HepG2 (cell line): Measurements from ENCODE around the gene KIFAP3. TPM values are rescaled to one million over a fixed set of nuclear protein-coding genes. Genes with fewer than 3 reads are reported as not detected.

Experiments
- ATAC-seq: fragments of 200-7000 bp; cut with Tn5 transposase; 3 replicates; pipeline ENCODE4 v1.9.1; 2020; ENCODE audit warnings: mild to moderate bottlenecking, moderate library complexity
- BruUV-seq: library from RNA; stranded (reverse); fragments of 400-500 nt; replicated peaks from 2 replicates; lab custom pipeline; 2021; lab: Mats Ljungman, UMichigan
- CTCF ChIA-PET: fragments of 300-600 bp; formaldehyde crosslinking; extraction: SDS; loops from one replicate; lab custom pipeline; 2021; ENCODE audit warnings: low total read pairs, inconsistent platforms, low intra/inter-chr PET ratio; lab: Yijun Ruan, JAX
- POLR2A ChIA-PET: fragments of 350-600 bp; sonication (Branson Sonifier 250); formaldehyde crosslinking; loops from one replicate; lab custom pipeline; 2020; ENCODE audit warnings: antibody characterized with exemption, inconsistent platforms; lab: Yijun Ruan, JAX
- DNase-seq: peaks from one replicate; pipeline ENCODE4 v3.0.0-alpha.2; 2015; ENCODE audit warnings: low spot score
- FAIRE-seq: peaks from 3 replicates; lab custom pipeline; 2011; peaks lifted over from hg19 to GRCh38; lab: Jason Lieb, UNC
- H2AFZ ChIP-seq: one replicate; pipeline ENCODE4 v1.6.1; 2011; ENCODE audit warnings: low read length, inconsistent platforms
- H3K27ac ChIP-seq: fragments of 300-600 bp; 3 replicates; pipeline ENCODE4 v1.8.0; 2011; ENCODE audit warnings: mixed run types, mild to moderate bottlenecking, mixed read lengths, low read length, inconsistent platforms; ENCODE audit not compliant: insufficient read depth; ENCODE audit errors: extremely low read length
- H3K27me3 ChIP-seq, 2 experiments: fragments of 200-600 bp in 1 of 2; 2 replicates in 1 of 2; 3 replicates in 1 of 2; pipeline versions ENCODE4 v1.6.0 to v1.8.0; 2011; ENCODE audit warnings: low read length in 2 of 2, mild to moderate bottlenecking in 2 of 2, moderate library complexity in 2 of 2, inconsistent platforms in 1 of 2; ENCODE audit not compliant: insufficient read depth in 2 of 2, control insufficient read depth in 1 of 2
- H3K36me3 ChIP-seq, 2 experiments: fragments of 200-600 bp in 1 of 2; replicated peaks in 1 of 2; 2 replicates in 1 of 2; 3 replicates in 1 of 2; pipeline versions ENCODE4 v1.5.1 to v1.8.0; 2011; ENCODE audit warnings: low read length in 2 of 2, inconsistent platforms in 1 of 2; ENCODE audit not compliant: insufficient read depth in 2 of 2, control insufficient read depth in 1 of 2
- H3K4me1 ChIP-seq: 2 replicates; pipeline ENCODE4 v1.5.1; 2012; ENCODE audit warnings: low read length, inconsistent platforms; ENCODE audit not compliant: insufficient read depth
- H3K4me2 ChIP-seq: 2 replicates; pipeline ENCODE4 v1.6.0; 2011; ENCODE audit warnings: low read depth, low read length, inconsistent platforms
- H3K4me3 ChIP-seq, 3 experiments: fragments of 200-600 bp in 1 of 3; sonication (generic), shearing (Covaris generic) in 1 of 3; replicated peaks in 1 of 3; 2 replicates each; pipeline ENCODE4 v1.5.1; 2011 to 2016; ENCODE audit warnings: low read length in 3 of 3, inconsistent platforms in 2 of 3, low read depth in 2 of 3, mild to moderate bottlenecking in 2 of 3, control low read depth in 1 of 3, mixed read lengths in 1 of 3; ENCODE audit not compliant: insufficient read depth in 1 of 3
- H3K79me2 ChIP-seq: one replicate; pipeline ENCODE4 v1.6.1; 2011; ENCODE audit warnings: low read length, inconsistent platforms; ENCODE audit not compliant: insufficient read depth
- H3K9ac ChIP-seq: 2 replicates; pipeline ENCODE4 v1.6.0; 2011; ENCODE audit warnings: mild to moderate bottlenecking, low read depth, low read length, inconsistent platforms; ENCODE audit not compliant: insufficient read depth
- H3K9me3 ChIP-seq: 2 replicates; pipeline ENCODE4 v1.5.1; 2012; ENCODE audit warnings: mild to moderate bottlenecking, low read length
- H4K20me1 ChIP-seq: 2 replicates; pipeline ENCODE4 v1.6.0; 2011; ENCODE audit warnings: inconsistent platforms, mild to moderate bottlenecking, low read length, moderate library complexity; ENCODE audit not compliant: insufficient read depth
- CEBPB ChIP-seq: IDR thresholded peaks from 2 replicates; pipeline ENCODE4 v1.6.1; 2011; ENCODE audit warnings: low read depth, low read length, improper control_type of control experiment, borderline replicate concordance
- HNF4A ChIP-seq: sonication (generic); formaldehyde crosslinking; IDR thresholded peaks from 2 replicates; pipeline ENCODE4 v1.4.0; 2020; ENCODE audit warnings: missing genetic modification reagents
- MIXL1 ChIP-seq: IDR thresholded peaks from 2 replicates; pipeline ENCODE4 v1.6.1; 2016
- NR2F2 ChIP-seq: IDR thresholded peaks from 2 replicates; pipeline ENCODE4 v1.6.1; 2012; ENCODE audit warnings: low read depth, inconsistent platforms, borderline replicate concordance
- RARA ChIP-seq: IDR thresholded peaks from 2 replicates; pipeline ENCODE4 v1.6.1; 2016; ENCODE audit warnings: missing genetic modification reagents, missing compliant biosample characterization
- REXO4 ChIP-seq: sonication (generic); formaldehyde crosslinking; IDR thresholded peaks from 2 replicates; pipeline ENCODE4 v1.8.0; 2022; ENCODE audit warnings: missing genetic modification reagents, mild to moderate bottlenecking, borderline replicate concordance
- SMARCE1 ChIP-seq: fragments of 450-650 bp; IDR thresholded peaks from 2 replicates; pipeline ENCODE4 v1.6.1; 2017; ENCODE audit warnings: borderline replicate concordance
- TARDBP ChIP-seq: sonication (generic); formaldehyde crosslinking; IDR thresholded peaks from 2 replicates; pipeline ENCODE4 v1.8.0; 2022; ENCODE audit warnings: mild to moderate bottlenecking, missing genetic modification reagents
- TBX3 ChIP-seq: fragments of 450-650 bp; IDR thresholded peaks from 2 replicates; pipeline ENCODE4 v1.6.1; 2017; ENCODE audit warnings: antibody characterized with exemption, mild to moderate bottlenecking, inconsistent platforms, borderline replicate concordance
- ZBTB7A ChIP-seq: sonication (generic); formaldehyde crosslinking; IDR thresholded peaks from 2 replicates; pipeline ENCODE4 v1.8.0; 2022; ENCODE audit warnings: mild to moderate bottlenecking, missing genetic modification reagents
- ZNF660 ChIP-seq: sonication (generic); formaldehyde crosslinking; IDR thresholded peaks from 2 replicates; pipeline ENCODE4 v1.5.1; 2020; ENCODE audit warnings: mild to moderate bottlenecking, low read depth, missing genetic modification reagents, borderline replicate concordance
- in situ Hi-C: cut with HindIII; loops from 2 replicates; pipeline ENCODE4 v1.10.0; 2017; ENCODE audit warnings: low pct_unique_long_range_greater_than_20kb; ENCODE audit not compliant: extremely low pct_ligation_motif_present
- intact Hi-C: fragments of 100-400 bp; cut with micrococcal nuclease; formaldehyde crosslinking; loops from one replicate; pipeline ENCODE4 v1.10.0; 2022; ENCODE audit not compliant: unreplicated experiment
- polyA plus RNA-seq, 8 experiments: library from polyadenylated mRNA; depleted of rRNA in 3 of 8; stranded (reverse) in 7 of 8; unstranded in 1 of 8; fragments of >200 nt; fragmentation: Illumina TruSeq in 4 of 8; extraction: Trizol in 4 of 8; gene quantifications; 2 replicates each; pipeline versions ENCODE4 v1.2.1 to v1.2.3, GENCODE V29; 2011 to 2016; ENCODE audit warnings: low read depth in 4 of 8, missing spikeins in 1 of 8, mixed read lengths in 1 of 8; ENCODE audit not compliant: insufficient read depth in 1 of 8
- total RNA-seq, 5 experiments: library from RNA; depleted of rRNA; stranded (reverse); fragments of >200 nt; fragmentation: Illumina TruSeq; extraction: Trizol; gene quantifications; 2 replicates each; pipeline ENCODE4 v1.2.3, GENCODE V29; 2016; ENCODE audit warnings: low read depth in 1 of 5
- TF ChIP-seq, protein P1 (sequence below): sonication (generic); formaldehyde crosslinking; conservative IDR thresholded peaks from 2 replicates; pipeline ENCODE4 v1.8.1; 2023; ENCODE audit warnings: missing genetic modification reagents
- TF ChIP-seq, protein P2 (sequence below): sonication (generic); formaldehyde crosslinking; IDR thresholded peaks from 2 replicates; pipeline ENCODE4 v1.5.0; 2020; ENCODE audit warnings: mild to moderate bottlenecking, missing genetic modification reagents, borderline replicate concordance
- TF ChIP-seq, protein P3 (sequence below): sonication (generic); formaldehyde crosslinking; IDR thresholded peaks from 2 replicates; pipeline ENCODE4 v1.5.0; 2020; ENCODE audit warnings: mild to moderate bottlenecking, missing genetic modification reagents, borderline replicate concordance
- TF ChIP-seq, protein P4 (sequence below): sonication (generic); formaldehyde crosslinking; IDR thresholded peaks from 2 replicates; pipeline ENCODE4 v1.5.0; 2020; ENCODE audit warnings: mild to moderate bottlenecking, missing genetic modification reagents, moderate library complexity

KIFAP3 gene
- total and polyA plus RNA-seq, 2 of the 13 experiments (the other 11 are each of a cell fraction or from before 2014, with no cell fraction given): 3.4 to 10.0 TPM

DNA sequence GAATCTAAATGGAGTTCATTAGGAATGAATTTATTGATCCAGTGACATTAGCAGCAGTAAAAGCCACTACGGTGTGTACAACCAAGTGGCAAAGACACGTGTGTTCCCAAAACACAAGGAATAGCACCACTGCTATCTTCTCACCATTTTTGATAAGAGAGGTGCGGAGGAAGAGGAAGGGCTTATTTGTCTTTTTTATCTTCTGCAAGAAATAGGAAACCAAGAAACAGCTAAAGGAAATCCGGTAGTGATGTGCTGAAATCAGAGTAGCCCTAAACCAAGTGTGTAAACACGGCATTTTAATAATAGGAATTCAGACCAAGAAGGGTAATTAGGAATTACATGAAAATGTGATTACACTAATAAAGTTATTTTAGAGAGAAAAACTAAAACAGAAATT is 171.7 kb downstream of the KIFAP3 start (continued):
- TF ChIP-seq, protein P1, sequence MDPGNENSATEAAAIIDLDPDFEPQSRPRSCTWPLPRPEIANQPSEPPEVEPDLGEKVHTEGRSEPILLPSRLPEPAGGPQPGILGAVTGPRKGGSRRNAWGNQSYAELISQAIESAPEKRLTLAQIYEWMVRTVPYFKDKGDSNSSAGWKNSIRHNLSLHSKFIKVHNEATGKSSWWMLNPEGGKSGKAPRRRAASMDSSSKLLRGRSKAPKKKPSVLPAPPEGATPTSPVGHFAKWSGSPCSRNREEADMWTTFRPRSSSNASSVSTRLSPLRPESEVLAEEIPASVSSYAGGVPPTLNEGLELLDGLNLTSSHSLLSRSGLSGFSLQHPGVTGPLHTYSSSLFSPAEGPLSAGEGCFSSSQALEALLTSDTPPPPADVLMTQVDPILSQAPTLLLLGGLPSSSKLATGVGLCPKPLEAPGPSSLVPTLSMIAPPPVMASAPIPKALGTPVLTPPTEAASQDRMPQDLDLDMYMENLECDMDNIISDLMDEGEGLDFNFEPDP: no peak
- TF ChIP-seq, protein P2, sequence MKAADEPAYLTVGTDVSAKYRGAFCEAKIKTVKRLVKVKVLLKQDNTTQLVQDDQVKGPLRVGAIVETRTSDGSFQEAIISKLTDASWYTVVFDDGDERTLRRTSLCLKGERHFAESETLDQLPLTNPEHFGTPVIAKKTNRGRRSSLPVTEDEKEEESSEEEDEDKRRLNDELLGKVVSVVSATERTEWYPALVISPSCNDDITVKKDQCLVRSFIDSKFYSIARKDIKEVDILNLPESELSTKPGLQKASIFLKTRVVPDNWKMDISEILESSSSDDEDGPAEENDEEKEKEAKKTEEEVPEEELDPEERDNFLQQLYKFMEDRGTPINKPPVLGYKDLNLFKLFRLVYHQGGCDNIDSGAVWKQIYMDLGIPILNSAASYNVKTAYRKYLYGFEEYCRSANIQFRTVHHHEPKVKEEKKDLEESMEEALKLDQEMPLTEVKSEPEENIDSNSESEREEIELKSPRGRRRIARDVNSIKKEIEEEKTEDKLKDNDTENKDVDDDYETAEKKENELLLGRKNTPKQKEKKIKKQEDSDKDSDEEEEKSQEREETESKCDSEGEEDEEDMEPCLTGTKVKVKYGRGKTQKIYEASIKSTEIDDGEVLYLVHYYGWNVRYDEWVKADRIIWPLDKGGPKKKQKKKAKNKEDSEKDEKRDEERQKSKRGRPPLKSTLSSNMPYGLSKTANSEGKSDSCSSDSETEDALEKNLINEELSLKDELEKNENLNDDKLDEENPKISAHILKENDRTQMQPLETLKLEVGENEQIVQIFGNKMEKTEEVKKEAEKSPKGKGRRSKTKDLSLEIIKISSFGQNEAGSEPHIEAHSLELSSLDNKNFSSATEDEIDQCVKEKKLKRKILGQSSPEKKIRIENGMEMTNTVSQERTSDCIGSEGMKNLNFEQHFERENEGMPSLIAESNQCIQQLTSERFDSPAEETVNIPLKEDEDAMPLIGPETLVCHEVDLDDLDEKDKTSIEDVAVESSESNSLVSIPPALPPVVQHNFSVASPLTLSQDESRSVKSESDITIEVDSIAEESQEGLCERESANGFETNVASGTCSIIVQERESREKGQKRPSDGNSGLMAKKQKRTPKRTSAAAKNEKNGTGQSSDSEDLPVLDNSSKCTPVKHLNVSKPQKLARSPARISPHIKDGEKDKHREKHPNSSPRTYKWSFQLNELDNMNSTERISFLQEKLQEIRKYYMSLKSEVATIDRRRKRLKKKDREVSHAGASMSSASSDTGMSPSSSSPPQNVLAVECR (CRISPR knock-in tag): no peak
- TF ChIP-seq TARDBP: no peak

DNA sequence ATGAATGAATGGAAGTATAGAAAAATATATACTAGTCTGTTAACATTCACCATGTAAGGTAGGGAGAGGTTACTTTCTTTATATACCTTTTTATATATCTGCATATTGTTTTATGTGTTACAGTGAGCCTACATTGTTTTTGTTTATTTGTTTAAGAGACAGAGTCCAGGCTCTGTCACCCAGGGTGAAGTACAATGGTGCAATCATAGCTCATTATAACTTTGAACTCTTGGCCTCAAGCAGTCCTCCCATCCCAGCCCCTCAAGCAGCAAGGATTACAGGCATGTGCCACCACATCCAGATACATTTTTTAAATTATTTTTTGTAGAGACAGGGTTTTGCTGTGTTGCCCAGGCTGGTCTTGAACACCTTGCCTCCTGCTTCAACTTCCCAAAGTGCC is 173.4 kb downstream of the KIFAP3 start:
- intact Hi-C loops: no loop called here
- H3K4me2 ChIP-seq: no peak overlapping the region
- CTCF ChIA-PET: no interaction called here
- no peak overlapping the region for H3K4me3 ChIP-seq
- no peaks in the 10 kb centered on the region for H3K9me3 ChIP-seq
- no peaks in the 10 kb centered on the region for H3K79me2 ChIP-seq
- H4K20me1 ChIP-seq: no peaks in the 10 kb centered on the region
- ATAC-seq (peak; percentile 70), FAIRE-seq (no peak), DNase-seq (no peak)
- no peaks in the 10 kb centered on the region for H3K36me3 ChIP-seq
- in situ Hi-C loops: no loop called here
- H3K4me1 ChIP-seq: peaks cover 12% of the 10 kb centered on the region; the same call in 1 of the 2 replicates
- POLR2A ChIA-PET: no interaction called here
- no peak overlapping the region for H3K9ac ChIP-seq
- no TSS peak for BruUV-seq
- no peak overlapping the region for H2AFZ ChIP-seq
- H3K27ac ChIP-seq: no peak overlapping the region
- H3K27me3 ChIP-seq: peaks cover 1 to 9% of the 10 kb centered on the region in 2 experiments; a peak in 2 of 5 replicates
- no peak for TF ChIP-seq REXO4 (CRISPR knock-in tag)
- TF ChIP-seq HNF4A (CRISPR knock-in tag): peak; percentile 51
- no peak for TF ChIP-seq SMARCE1
- TF ChIP-seq TBX3: peak; percentile 24; the same call in 1 of the 2 replicates
- peak; percentile 51; the same call in 1 of the 2 replicates for TF ChIP-seq CEBPB
- TF ChIP-seq, protein P3, sequence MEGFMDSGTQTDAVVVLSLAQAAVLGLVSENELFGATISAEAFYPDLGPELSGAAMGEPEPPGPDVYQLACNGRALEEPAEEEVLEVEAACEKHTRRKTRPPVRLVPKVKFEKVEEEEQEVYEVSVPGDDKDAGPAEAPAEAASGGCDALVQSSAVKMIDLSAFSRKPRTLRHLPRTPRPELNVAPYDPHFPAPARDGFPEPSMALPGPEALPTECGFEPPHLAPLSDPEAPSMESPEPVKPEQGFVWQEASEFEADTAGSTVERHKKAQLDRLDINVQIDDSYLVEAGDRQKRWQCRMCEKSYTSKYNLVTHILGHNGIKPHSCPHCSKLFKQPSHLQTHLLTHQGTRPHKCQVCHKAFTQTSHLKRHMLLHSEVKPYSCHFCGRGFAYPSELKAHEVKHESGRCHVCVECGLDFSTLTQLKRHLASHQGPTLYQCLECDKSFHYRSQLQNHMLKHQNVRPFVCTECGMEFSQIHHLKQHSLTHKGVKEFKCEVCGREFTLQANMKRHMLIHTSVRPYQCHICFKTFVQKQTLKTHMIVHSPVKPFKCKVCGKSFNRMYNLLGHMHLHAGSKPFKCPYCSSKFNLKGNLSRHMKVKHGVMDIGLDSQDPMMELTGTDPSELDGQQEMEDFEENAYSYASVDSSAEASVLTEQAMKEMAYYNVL: no peak
- no peak for TF ChIP-seq ZBTB7A (CRISPR knock-in tag)
- no peak for TF ChIP-seq ZNF660 (CRISPR knock-in tag)
- no peak for TF ChIP-seq MIXL1 (CRISPR knock-in tag)
- TF ChIP-seq, protein P4, sequence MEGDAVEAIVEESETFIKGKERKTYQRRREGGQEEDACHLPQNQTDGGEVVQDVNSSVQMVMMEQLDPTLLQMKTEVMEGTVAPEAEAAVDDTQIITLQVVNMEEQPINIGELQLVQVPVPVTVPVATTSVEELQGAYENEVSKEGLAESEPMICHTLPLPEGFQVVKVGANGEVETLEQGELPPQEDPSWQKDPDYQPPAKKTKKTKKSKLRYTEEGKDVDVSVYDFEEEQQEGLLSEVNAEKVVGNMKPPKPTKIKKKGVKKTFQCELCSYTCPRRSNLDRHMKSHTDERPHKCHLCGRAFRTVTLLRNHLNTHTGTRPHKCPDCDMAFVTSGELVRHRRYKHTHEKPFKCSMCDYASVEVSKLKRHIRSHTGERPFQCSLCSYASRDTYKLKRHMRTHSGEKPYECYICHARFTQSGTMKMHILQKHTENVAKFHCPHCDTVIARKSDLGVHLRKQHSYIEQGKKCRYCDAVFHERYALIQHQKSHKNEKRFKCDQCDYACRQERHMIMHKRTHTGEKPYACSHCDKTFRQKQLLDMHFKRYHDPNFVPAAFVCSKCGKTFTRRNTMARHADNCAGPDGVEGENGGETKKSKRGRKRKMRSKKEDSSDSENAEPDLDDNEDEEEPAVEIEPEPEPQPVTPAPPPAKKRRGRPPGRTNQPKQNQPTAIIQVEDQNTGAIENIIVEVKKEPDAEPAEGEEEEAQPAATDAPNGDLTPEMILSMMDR (CRISPR knock-in tag): no peak
- peak; percentile 65 for TF ChIP-seq NR2F2
- peak; percentile 53 for TF ChIP-seq RARA (CRISPR knock-in tag)
